ENCODE results near the gene DCAF8.

The DCAF8 gene

GRCh38 chr1:160284220-160284781, 22.0 kb upstream of the DCAF8 start:
- Mint-ChIP-seq H3K4me3 (peak overlapping the region; percentile 99), H3K4me1 (ENCODE audit: low read depth) (peaks cover 23% of the 10 kb centered on the region), H3K36me3 (peaks cover 9% of the 10 kb centered on the region), H3K9me3 (ENCODE audit: low read depth) (no peaks in the 10 kb centered on the region), H3K27me3 (no peaks in the 10 kb centered on the region), H3K27ac (peak overlapping the region; percentile 96)

GRCh38 chr1:160282807-160283206, 20.5 kb upstream of the DCAF8 start:
- H3K36me3 Mint-ChIP-seq: peaks cover 9% of the 10 kb centered on the region
- H3K4me3 Mint-ChIP-seq: peak overlapping the region; percentile 5
- no peak overlapping the region for H3K27ac Mint-ChIP-seq
- peaks cover 23% of the 10 kb centered on the region for H3K4me1 Mint-ChIP-seq (ENCODE audit: low read depth)
- H3K27me3 Mint-ChIP-seq: no peaks in the 10 kb centered on the region
- H3K9me3 Mint-ChIP-seq (ENCODE audit: low read depth): no peaks in the 10 kb centered on the region

GRCh38 chr1:160277987-160278386, 15.6 kb upstream of the DCAF8 start:
- H3K27ac Mint-ChIP-seq: no peak overlapping the region
- H3K9me3 Mint-ChIP-seq (ENCODE audit: low read depth): no peaks in the 10 kb centered on the region
- no peak overlapping the region for H3K4me3 Mint-ChIP-seq
- H3K4me1 Mint-ChIP-seq (ENCODE audit: low read depth): no peaks in the 10 kb centered on the region
- peaks cover 9% of the 10 kb centered on the region for H3K36me3 Mint-ChIP-seq
- no peaks in the 10 kb centered on the region for H3K27me3 Mint-ChIP-seq

GRCh38 chr1:160277330-160277729, 15.0 kb upstream of the DCAF8 start:
- Mint-ChIP-seq H3K27me3 (no peaks in the 10 kb centered on the region), H3K4me1 (ENCODE audit: low read depth) (no peaks in the 10 kb centered on the region), H3K27ac (no peak overlapping the region), H3K4me3 (no peak overlapping the region), H3K9me3 (ENCODE audit: low read depth) (no peaks in the 10 kb centered on the region), H3K36me3 (peaks cover 8% of the 10 kb centered on the region)

- Mint-ChIP-seq H3K27me3 (no peaks in the 10 kb centered on the region), H3K4me3 (no peak overlapping the region), H3K4me1 (ENCODE audit: low read depth) (no peaks in the 10 kb centered on the region), H3K27ac (no peak overlapping the region), H3K36me3 (no peaks in the 10 kb centered on the region), H3K9me3 (ENCODE audit: low read depth) (no peaks in the 10 kb centered on the region)
These were observed 8.7 kb upstream of the DCAF8 start for GRCh38 chr1:160271025-160271424.

- Mint-ChIP-seq H3K9me3 (ENCODE audit: low read depth) (no peaks in the 10 kb centered on the region), H3K27ac (no peak overlapping the region), H3K4me3 (no peak overlapping the region), H3K4me1 (ENCODE audit: low read depth) (peaks cover 10% of the 10 kb centered on the region), H3K36me3 (no peaks in the 10 kb centered on the region), H3K27me3 (no peaks in the 10 kb centered on the region)
These were observed 5.1 kb upstream of the DCAF8 start for GRCh38 chr1:160267284-160267991.

- H3K27ac Mint-ChIP-seq: no peak overlapping the region
- H3K4me3 Mint-ChIP-seq: no peak overlapping the region
- no peaks in the 10 kb centered on the region for H3K9me3 Mint-ChIP-seq (ENCODE audit: low read depth)
- peaks cover 27% of the 10 kb centered on the region for H3K4me1 Mint-ChIP-seq (ENCODE audit: low read depth)
- peaks cover 5% of the 10 kb centered on the region for H3K36me3 Mint-ChIP-seq
- H3K27me3 Mint-ChIP-seq: no peaks in the 10 kb centered on the region
These were observed 2.5 kb upstream of the DCAF8 start for GRCh38 chr1:160264795-160265307.

- H3K27ac Mint-ChIP-seq: peak overlapping the region; percentile 100
- peak overlapping the region; percentile 99 for H3K4me3 Mint-ChIP-seq
- peaks cover 51% of the 10 kb centered on the region for H3K4me1 Mint-ChIP-seq (ENCODE audit: low read depth)
- no peaks in the 10 kb centered on the region for H3K27me3 Mint-ChIP-seq
- peaks cover 9% of the 10 kb centered on the region for H3K36me3 Mint-ChIP-seq
- no peaks in the 10 kb centered on the region for H3K9me3 Mint-ChIP-seq (ENCODE audit: low read depth)
These were observed 825 bp downstream of the DCAF8 start for GRCh38 chr1:160261556-160261892.

GRCh38 chr1:160260406-160261382, 1.7 kb downstream of the DCAF8 start:
- H3K4me3 Mint-ChIP-seq: peak overlapping the region; percentile 99
- peaks cover 56% of the 10 kb centered on the region for H3K4me1 Mint-ChIP-seq (ENCODE audit: low read depth)
- no peaks in the 10 kb centered on the region for H3K9me3 Mint-ChIP-seq (ENCODE audit: low read depth)
- no peaks in the 10 kb centered on the region for H3K27me3 Mint-ChIP-seq
- peak overlapping the region; percentile 100 for H3K27ac Mint-ChIP-seq
- peaks cover 9% of the 10 kb centered on the region for H3K36me3 Mint-ChIP-seq

GRCh38 chr1:160258177-160258798, 4.1 kb downstream of the DCAF8 start:
- Mint-ChIP-seq H3K4me3 (no peak overlapping the region), H3K4me1 (ENCODE audit: low read depth) (peaks cover 50% of the 10 kb centered on the region), H3K27me3 (no peaks in the 10 kb centered on the region), H3K27ac (peak overlapping the region; percentile 87), H3K9me3 (ENCODE audit: low read depth) (no peaks in the 10 kb centered on the region), H3K36me3 (peaks cover 9% of the 10 kb centered on the region)

- Mint-ChIP-seq H3K4me1 (ENCODE audit: low read depth) (peaks cover 46% of the 10 kb centered on the region), H3K27me3 (no peaks in the 10 kb centered on the region), H3K9me3 (ENCODE audit: low read depth) (no peaks in the 10 kb centered on the region), H3K27ac (peak overlapping the region; percentile 61), H3K4me3 (no peak overlapping the region), H3K36me3 (peaks cover 9% of the 10 kb centered on the region)
These were observed 4.8 kb downstream of the DCAF8 start for GRCh38 chr1:160257411-160258015.

GRCh38 chr1:160256396-160257046, 5.8 kb downstream of the DCAF8 start:
- no peaks in the 10 kb centered on the region for H3K27me3 Mint-ChIP-seq
- H3K9me3 Mint-ChIP-seq (ENCODE audit: low read depth): no peaks in the 10 kb centered on the region
- peaks cover 47% of the 10 kb centered on the region for H3K4me1 Mint-ChIP-seq (ENCODE audit: low read depth)
- no peak overlapping the region for H3K4me3 Mint-ChIP-seq
- no peak overlapping the region for H3K27ac Mint-ChIP-seq
- peaks cover 9% of the 10 kb centered on the region for H3K36me3 Mint-ChIP-seq

- Mint-ChIP-seq H3K36me3 (peaks cover 8% of the 10 kb centered on the region), H3K27me3 (no peaks in the 10 kb centered on the region), H3K4me1 (ENCODE audit: low read depth) (peaks cover 42% of the 10 kb centered on the region), H3K4me3 (no peak overlapping the region), H3K9me3 (ENCODE audit: low read depth) (no peaks in the 10 kb centered on the region), H3K27ac (peak overlapping the region; percentile 16)
These were observed 6.5 kb downstream of the DCAF8 start for GRCh38 chr1:160255781-160256300.
